GM12892 (cell line): Measurements from ENCODE around the gene KLHL40.

Source experiments
- POLR2A ChIP-seq: IDR thresholded peaks from 2 replicates; pipeline ENCODE4 v1.6.1; 2011; ENCODE audit warnings: low read depth, low read length, control low read depth
- POLR2AphosphoS5 ChIP-seq: IDR thresholded peaks from 2 replicates; pipeline ENCODE4 v1.6.1; 2011; ENCODE audit warnings: low read depth, low read length, control low read depth

GRCh38 chr3:42706721-42707619 lies 21.6 kb downstream of the KLHL40 start:
- TF ChIP-seq POLR2AphosphoS5 (no peak), POLR2A (no peak)
